Measurements from ENCODE around the gene ABCA2. TPM values are rescaled to one million over a fixed set of nuclear protein-coding genes. Genes with fewer than 3 reads are reported as not detected.

The ABCA2 gene
- polyA plus RNA-seq, 3 donors from 2014 or later, result 2.2 to 34.5 (median 6.3) TPM

GRCh38 chr9:137045294-137046087 is 17.5 kb upstream of the ABCA2 start:
- H3K36me3 Mint-ChIP-seq, result no peaks in the 10 kb centered on the region
- no peaks in the 10 kb centered on the region for H3K9me3 Mint-ChIP-seq
- H3K27ac Mint-ChIP-seq, result no peak overlapping the region
- peaks cover 0 to 11% of the 10 kb centered on the region in 2 donors for H3K4me1 Mint-ChIP-seq
- H3K4me3 Mint-ChIP-seq, result peak overlapping the region in 1 of 5 donors; percentile 7
- no peak for DNase-seq
- H3K27me3 Mint-ChIP-seq (ENCODE audit: low read depth in 3 of 3), result peaks cover 18 to 27% (median 22%) of the 10 kb centered on the region in 3 donors

- H3K27me3 Mint-ChIP-seq (ENCODE audit: low read depth in 3 of 3), result peaks cover 18 to 26% (median 18%) of the 10 kb centered on the region in 3 donors
- peaks cover 0 to 11% of the 10 kb centered on the region in 2 donors for H3K4me1 Mint-ChIP-seq
- H3K4me3 Mint-ChIP-seq, result peak overlapping the region in 2 of 5 donors; percentile 21 to 38
- no peaks in the 10 kb centered on the region for H3K9me3 Mint-ChIP-seq
- DNase-seq, result no peak
- no peaks in the 10 kb centered on the region for H3K36me3 Mint-ChIP-seq
- H3K27ac Mint-ChIP-seq, result no peak overlapping the region
These were observed 16.6 kb upstream of the ABCA2 start for GRCh38 chr9:137044502-137045177.

DNA sequence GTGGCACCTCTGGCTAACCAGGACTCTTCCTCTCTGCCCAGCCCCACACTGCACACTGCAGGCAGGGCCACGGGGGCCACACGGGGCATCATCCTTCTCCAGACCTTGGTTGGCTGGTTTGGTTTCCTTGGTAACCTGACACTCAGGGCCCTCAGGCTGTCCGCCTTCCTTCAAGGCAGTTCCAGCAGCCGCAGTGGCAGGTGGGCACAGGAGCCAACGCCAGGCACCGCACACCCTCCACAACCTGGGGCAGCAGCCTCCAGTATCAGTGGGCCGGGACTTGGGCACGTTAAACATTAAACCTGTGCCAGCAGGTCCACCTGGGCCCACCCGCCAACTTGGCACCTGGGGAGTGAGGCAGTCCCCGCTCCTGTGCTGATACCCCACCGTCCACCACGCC is 16.0 kb upstream of the ABCA2 start:
- H3K4me1 Mint-ChIP-seq, result peaks cover 0 to 11% of the 10 kb centered on the region in 2 donors
- H3K4me3 Mint-ChIP-seq, result no peak overlapping the region
- H3K27ac Mint-ChIP-seq, result no peak overlapping the region
- no peaks in the 10 kb centered on the region for H3K36me3 Mint-ChIP-seq
- no peaks in the 10 kb centered on the region for H3K9me3 Mint-ChIP-seq
- H3K27me3 Mint-ChIP-seq (ENCODE audit: low read depth in 3 of 3), result peaks cover 16 to 26% (median 16%) of the 10 kb centered on the region in 3 donors
- no peak for DNase-seq

DNA sequence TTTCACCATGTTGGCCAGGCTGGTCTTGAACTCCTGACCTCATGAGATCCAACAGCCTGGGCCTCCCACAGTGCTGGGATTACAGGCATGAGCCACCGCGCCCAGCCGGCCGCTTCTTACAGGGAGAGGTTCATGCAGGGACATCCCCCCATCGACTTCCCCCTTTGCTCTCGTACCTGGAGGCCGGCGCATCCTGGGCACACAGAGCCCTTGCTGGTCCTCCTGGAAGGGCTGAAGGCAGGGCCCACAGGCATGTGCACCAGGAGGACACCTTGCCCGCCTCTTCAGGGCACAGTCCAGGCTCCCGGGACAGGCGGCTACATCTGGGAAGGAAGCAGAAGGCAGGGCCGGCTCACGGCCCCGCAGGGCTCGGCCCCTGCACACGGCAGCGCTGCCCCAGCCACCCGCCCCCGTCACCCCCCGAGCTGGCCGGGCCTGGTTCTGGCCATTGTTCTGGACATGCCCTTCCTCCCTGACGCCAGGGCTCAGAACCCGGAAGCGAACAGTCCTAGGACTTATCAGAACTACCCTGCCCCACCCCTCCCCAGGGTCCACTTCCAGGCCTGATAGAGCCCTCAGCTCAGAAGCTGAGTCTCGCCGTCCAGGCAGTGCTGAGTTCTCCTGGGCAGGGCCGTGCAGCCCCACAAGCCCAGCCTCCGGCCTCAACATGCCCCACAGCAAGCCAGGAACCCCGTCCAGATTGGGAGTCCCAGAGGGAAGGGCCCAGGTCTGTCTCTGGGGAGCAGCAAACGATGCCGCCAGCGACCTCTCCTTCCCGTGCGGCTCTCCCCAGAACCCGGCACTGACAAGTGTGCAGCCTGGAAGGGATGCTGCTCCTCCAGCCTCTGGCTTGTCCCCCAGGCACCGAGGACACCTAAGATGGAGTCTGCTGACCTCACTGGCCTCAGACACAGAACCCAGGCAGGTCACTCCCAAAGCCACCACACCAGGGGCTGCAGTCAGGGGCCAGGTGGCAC is 15.0 kb upstream of the ABCA2 start:
- Mint-ChIP-seq H3K4me3 (no peak overlapping the region), H3K4me1 (peaks cover 0 to 11% of the 10 kb centered on the region in 2 donors), H3K27me3 (ENCODE audit: low read depth in 3 of 3) (peaks cover 16 to 29% (median 18%) of the 10 kb centered on the region in 3 donors), H3K36me3 (no peaks in the 10 kb centered on the region), H3K9me3 (no peaks in the 10 kb centered on the region), H3K27ac (no peak overlapping the region)
- no peak for DNase-seq

GRCh38 chr9:137041124-137041523 is 13.1 kb upstream of the ABCA2 start:
- H3K9me3 Mint-ChIP-seq, result no peaks in the 10 kb centered on the region
- H3K27me3 Mint-ChIP-seq (ENCODE audit: low read depth in 3 of 3), result peaks cover 6 to 26% (median 7%) of the 10 kb centered on the region in 3 donors
- DNase-seq, result no peak
- peaks cover 0 to 8% of the 10 kb centered on the region in 2 donors for H3K4me1 Mint-ChIP-seq
- no peak overlapping the region for H3K4me3 Mint-ChIP-seq
- no peak overlapping the region for H3K27ac Mint-ChIP-seq
- H3K36me3 Mint-ChIP-seq, result no peaks in the 10 kb centered on the region

DNA sequence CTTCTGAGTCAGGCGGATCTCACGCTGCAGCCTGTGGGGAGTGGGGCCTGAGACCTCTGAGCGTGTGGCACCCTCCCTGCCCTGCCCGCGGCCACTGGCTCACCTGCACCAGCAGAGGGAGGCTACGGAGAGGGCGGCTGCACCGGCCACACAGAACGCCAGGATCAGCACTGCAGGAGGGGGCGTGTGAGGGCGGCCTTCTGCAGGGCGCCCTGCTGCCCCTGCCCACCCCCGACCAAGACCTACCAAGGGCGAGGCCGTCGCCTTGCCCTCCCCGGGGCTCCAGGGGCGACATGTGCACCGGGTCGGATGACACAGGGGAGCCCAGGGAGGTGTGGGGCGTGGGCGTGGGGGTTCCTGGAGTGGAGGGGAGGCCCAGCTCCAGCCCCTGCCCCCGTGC is 12.5 kb upstream of the ABCA2 start:
- H3K4me3 Mint-ChIP-seq, result no peak overlapping the region
- H3K27ac Mint-ChIP-seq, result no peak overlapping the region
- H3K9me3 Mint-ChIP-seq, result no peaks in the 10 kb centered on the region
- peaks cover 0 to 8% of the 10 kb centered on the region in 2 donors for H3K4me1 Mint-ChIP-seq
- DNase-seq, result no peak
- H3K27me3 Mint-ChIP-seq (ENCODE audit: low read depth in 3 of 3), result peaks cover 6 to 26% (median 7%) of the 10 kb centered on the region in 3 donors
- H3K36me3 Mint-ChIP-seq, result no peaks in the 10 kb centered on the region

- no peak overlapping the region for H3K27ac Mint-ChIP-seq
These were observed 11.8 kb upstream of the ABCA2 start for GRCh38 chr9:137039611-137040366.

GRCh38 chr9:137038916-137039315 is 10.9 kb upstream of the ABCA2 start:
- no peak overlapping the region for H3K4me3 Mint-ChIP-seq
- H3K4me1 Mint-ChIP-seq, result peaks cover 10 to 12% of the 10 kb centered on the region in 2 donors
- H3K27ac Mint-ChIP-seq, result no peak overlapping the region
- H3K9me3 Mint-ChIP-seq, result no peaks in the 10 kb centered on the region
- no peak for DNase-seq
- H3K36me3 Mint-ChIP-seq, result no peaks in the 10 kb centered on the region
- peaks cover 0 to 17% (median 4%) of the 10 kb centered on the region in 3 donors for H3K27me3 Mint-ChIP-seq (ENCODE audit: low read depth in 3 of 3)

More at GRCh38 chr9:137039611-137040366, 11.8 kb upstream of the ABCA2 start:
- no peak for DNase-seq
- H3K27me3 Mint-ChIP-seq (ENCODE audit: low read depth in 3 of 3), result peaks cover 1 to 20% (median 5%) of the 10 kb centered on the region in 3 donors
- no peak overlapping the region for H3K4me3 Mint-ChIP-seq
- H3K36me3 Mint-ChIP-seq, result no peaks in the 10 kb centered on the region
- H3K4me1 Mint-ChIP-seq, result peaks cover 7 to 8% of the 10 kb centered on the region in 2 donors
- H3K9me3 Mint-ChIP-seq, result no peaks in the 10 kb centered on the region

DNA sequence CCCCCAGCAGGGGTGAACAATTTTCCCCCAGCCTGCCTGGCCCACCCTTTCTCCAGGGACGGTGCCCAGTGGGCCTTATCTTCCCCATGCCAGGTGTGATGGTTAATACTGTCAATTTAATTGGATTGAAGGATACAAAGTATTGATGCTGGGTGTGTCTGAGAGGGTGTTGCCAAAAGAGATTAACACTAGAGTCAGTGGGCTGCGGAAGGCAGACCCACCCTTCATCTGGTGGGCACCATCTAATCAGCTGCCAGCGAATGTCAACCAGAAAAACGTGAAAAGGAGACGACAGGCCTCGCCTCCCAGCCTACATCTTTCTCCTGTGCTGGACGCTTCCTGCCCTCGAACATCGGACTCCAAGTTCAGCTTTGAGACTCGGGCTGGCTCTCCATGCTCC is 9.4 kb upstream of the ABCA2 start:
- H3K9me3 Mint-ChIP-seq, result no peaks in the 10 kb centered on the region
- DNase-seq, result no peak
- H3K27ac Mint-ChIP-seq, result no peak overlapping the region
- peaks cover 0 to 11% (median 2%) of the 10 kb centered on the region in 3 donors for H3K27me3 Mint-ChIP-seq (ENCODE audit: low read depth in 3 of 3)
- H3K36me3 Mint-ChIP-seq, result no peaks in the 10 kb centered on the region
- peaks cover 24 to 26% of the 10 kb centered on the region in 2 donors for H3K4me1 Mint-ChIP-seq
- no peak overlapping the region for H3K4me3 Mint-ChIP-seq

DNA sequence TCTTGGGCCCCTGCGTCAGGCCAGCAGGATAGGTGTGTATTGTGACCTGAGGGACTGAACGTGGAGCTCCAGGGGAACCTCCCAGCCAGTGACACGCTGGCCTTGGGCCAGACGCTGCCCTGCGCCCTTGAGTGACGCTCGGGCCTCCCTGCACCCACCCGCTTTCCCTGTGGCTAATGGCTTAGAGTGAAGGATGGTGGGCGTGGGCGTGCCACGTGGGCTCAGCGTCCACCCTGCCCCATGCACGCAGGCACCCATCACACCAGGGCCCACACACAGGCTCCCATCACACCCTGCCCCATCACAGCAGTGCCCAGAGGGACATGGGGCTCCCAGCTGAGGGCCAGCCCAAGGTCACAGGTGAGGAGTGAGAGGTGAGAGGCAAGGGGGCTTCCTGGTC is 9.0 kb upstream of the ABCA2 start:
- H3K4me3 Mint-ChIP-seq, result no peak overlapping the region
- no peak overlapping the region for H3K27ac Mint-ChIP-seq
- peaks cover 27 to 31% of the 10 kb centered on the region in 2 donors for H3K4me1 Mint-ChIP-seq
- H3K27me3 Mint-ChIP-seq (ENCODE audit: low read depth in 3 of 3), result peaks cover 0 to 11% (median 2%) of the 10 kb centered on the region in 3 donors
- H3K9me3 Mint-ChIP-seq, result no peaks in the 10 kb centered on the region
- DNase-seq, result no peak
- no peaks in the 10 kb centered on the region for H3K36me3 Mint-ChIP-seq

DNA sequence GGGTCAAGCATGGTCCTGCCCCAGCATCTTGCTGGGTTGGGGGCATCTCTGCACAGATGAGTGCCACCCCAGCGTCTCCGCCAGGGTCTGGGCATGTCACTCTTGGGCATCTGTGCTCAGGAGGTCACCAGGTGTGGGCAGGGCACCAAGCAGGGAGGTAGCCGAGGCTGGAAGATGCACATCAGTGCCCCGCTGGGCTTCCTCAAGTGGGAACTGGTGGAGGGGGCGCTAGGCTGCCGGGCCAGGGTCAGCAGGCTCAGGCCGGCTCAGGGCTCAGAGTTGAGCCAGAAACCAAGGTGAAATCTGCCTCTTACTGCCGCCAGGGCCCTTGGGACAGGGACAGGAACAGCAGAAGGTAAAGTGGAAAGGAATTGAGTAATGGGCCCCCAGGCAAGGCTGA is 7.9 kb upstream of the ABCA2 start:
- H3K4me3 Mint-ChIP-seq, result no peak overlapping the region

GRCh38 chr9:137035507-137035834 is 7.4 kb upstream of the ABCA2 start:
- peaks cover 7 to 16% (median 8%) of the 10 kb centered on the region in 3 donors for H3K27me3 Mint-ChIP-seq (ENCODE audit: low read depth in 3 of 3)
- peak overlapping the region in 3 of 6 donors; percentile 72 to 87 (median 75) for H3K27ac Mint-ChIP-seq
- peak overlapping the region in 1 of 5 donors; percentile 82 for H3K4me3 Mint-ChIP-seq
- no peaks in the 10 kb centered on the region for H3K9me3 Mint-ChIP-seq
- no peaks in the 10 kb centered on the region for H3K36me3 Mint-ChIP-seq
- DNase-seq, result no peak
- H3K4me1 Mint-ChIP-seq, result peaks cover 38 to 42% of the 10 kb centered on the region in 2 donors

More for the DNA sequence above, 7.9 kb upstream of the ABCA2 start:
- Mint-ChIP-seq H3K36me3 (no peaks in the 10 kb centered on the region), H3K4me1 (peaks cover 33 to 37% of the 10 kb centered on the region in 2 donors), H3K9me3 (no peaks in the 10 kb centered on the region), H3K27ac (no peak overlapping the region), H3K27me3 (ENCODE audit: low read depth in 3 of 3) (peaks cover 2 to 11% (median 4%) of the 10 kb centered on the region in 3 donors)
- DNase-seq, result no peak
